ENCODE measurements around the gene LRFN2.

LRFN2 gene

GRCh38 chr6:40545954-40546353 is 41.2 kb downstream of the LRFN2 start:
- in situ Hi-C loops (cut with MboI; ENCODE audit: low sequenced_read_pairs) = no loop called here

- in situ Hi-C loops (cut with MboI; ENCODE audit: low sequenced_read_pairs) = no loop called here
Observed at GRCh38 chr6:40543776-40544175, 43.4 kb downstream of the LRFN2 start.

GRCh38 chr6:40543146-40543545 is 44.0 kb downstream of the LRFN2 start:
- in situ Hi-C loops (cut with MboI; ENCODE audit: low sequenced_read_pairs) = no loop called here

- in situ Hi-C loops (cut with MboI; ENCODE audit: low sequenced_read_pairs) = no loop called here
Observed at GRCh38 chr6:40542175-40542764, 44.9 kb downstream of the LRFN2 start.

GRCh38 chr6:40541556-40542174 is 45.5 kb downstream of the LRFN2 start:
- in situ Hi-C loops (cut with MboI; ENCODE audit: low sequenced_read_pairs) = no loop called here

GRCh38 chr6:40540790-40541189 is 46.4 kb downstream of the LRFN2 start:
- in situ Hi-C loops (cut with MboI; ENCODE audit: low sequenced_read_pairs) = no loop called here

- in situ Hi-C loops (cut with MboI; ENCODE audit: low sequenced_read_pairs) = no loop called here
Observed at GRCh38 chr6:40539853-40540252, 47.3 kb downstream of the LRFN2 start.

- in situ Hi-C loops (cut with MboI; ENCODE audit: low sequenced_read_pairs) = no loop called here
Observed at GRCh38 chr6:40538556-40538955, 48.6 kb downstream of the LRFN2 start.

- in situ Hi-C loops (cut with MboI; ENCODE audit: low sequenced_read_pairs) = no loop called here
Observed at GRCh38 chr6:40537446-40537845, 49.7 kb downstream of the LRFN2 start.

- in situ Hi-C loops (cut with MboI; ENCODE audit: low sequenced_read_pairs) = no loop called here
Observed at GRCh38 chr6:40536442-40536841, 50.7 kb downstream of the LRFN2 start.

- in situ Hi-C loops (cut with MboI; ENCODE audit: low sequenced_read_pairs) = no loop called here
Observed at GRCh38 chr6:40535819-40536380, 51.3 kb downstream of the LRFN2 start.

GRCh38 chr6:40535110-40535818 is 51.9 kb downstream of the LRFN2 start:
- in situ Hi-C loops (cut with MboI; ENCODE audit: low sequenced_read_pairs) = no loop called here

- in situ Hi-C loops (cut with MboI; ENCODE audit: low sequenced_read_pairs) = no loop called here
Observed at GRCh38 chr6:40532349-40533000, 54.7 kb downstream of the LRFN2 start.

- in situ Hi-C loops (cut with MboI; ENCODE audit: low sequenced_read_pairs) = no loop called here
Observed at GRCh38 chr6:40529919-40530318, 57.2 kb downstream of the LRFN2 start.

- in situ Hi-C loops (cut with MboI; ENCODE audit: low sequenced_read_pairs) = no loop called here
Observed at GRCh38 chr6:40529040-40529439, 58.1 kb downstream of the LRFN2 start.

GRCh38 chr6:40528051-40528450 is 59.1 kb downstream of the LRFN2 start:
- in situ Hi-C loops (cut with MboI; ENCODE audit: low sequenced_read_pairs) = no loop called here

- in situ Hi-C loops (cut with MboI; ENCODE audit: low sequenced_read_pairs) = no loop called here
Observed at GRCh38 chr6:40526036-40526435, 61.1 kb downstream of the LRFN2 start.

- in situ Hi-C loops (cut with MboI; ENCODE audit: low sequenced_read_pairs) = no loop called here
Observed at GRCh38 chr6:40524797-40525585, 62.2 kb downstream of the LRFN2 start.

GRCh38 chr6:40523505-40524172 is 63.5 kb downstream of the LRFN2 start:
- in situ Hi-C loops (cut with MboI; ENCODE audit: low sequenced_read_pairs) = no loop called here

- in situ Hi-C loops (cut with MboI; ENCODE audit: low sequenced_read_pairs) = no loop called here
Observed at GRCh38 chr6:40521496-40521895, 65.7 kb downstream of the LRFN2 start.

Measured in HL-60/S4 treated with phorbol 12-myristate 13-acetate at 8.2 ng/mL for 4 days and 3 days (cell line).